PC-9 (cell line): ENCODE data around the gene PNLIPRP2.

Source experiments
- CTCF ChIP-seq: fragments of 200-600 bp; sonication (generic); conservative IDR thresholded peaks from 2 replicates; pipeline ENCODE4 v1.6.1; 2017; ENCODE audit warnings: mixed run types, antibody characterized with exemption, mild to moderate bottlenecking, moderate library complexity
- EZH2 ChIP-seq: fragments of 200-600 bp; sonication (generic); IDR thresholded peaks from 2 replicates; pipeline ENCODE4 v1.8.0; 2017; ENCODE audit warnings: antibody characterized with exemption, low read depth

GRCh38 chr10:116630020-116630419 lies 9.3 kb downstream of the PNLIPRP2 start:
- TF ChIP-seq CTCF (no peak), EZH2 (no peak)
